CD4-positive, alpha-beta T cell (primary cell): ENCODE data around the gene KIF26A. TPM values are rescaled to one million over a fixed set of nuclear protein-coding genes. Genes with fewer than 3 reads are reported as not detected.

Experiments
- ATAC-seq: fragments of 200-7000 bp; cut with Tn5 transposase; one replicate; pipeline ENCODE4 v1.10.0; 2022; ENCODE audit warnings: mild to moderate bottlenecking; ENCODE audit not compliant: poor library complexity
- CTCF ChIA-PET: fragments of 350-600 bp; sonication (Branson Sonifier 250); formaldehyde crosslinking; loops from one replicate; lab custom pipeline; 2021; ENCODE audit warnings: antibody characterized with exemption, inconsistent platforms; lab: Charles Lee
- POLR2A ChIA-PET: fragments of 350-600 bp; sonication (Branson Sonifier 250); formaldehyde crosslinking; loops from one replicate; lab custom pipeline; 2021; ENCODE audit warnings: antibody characterized with exemption, inconsistent platforms; lab: Charles Lee
- DNase-seq, 14 experiments: peaks; one replicate each; pipeline ENCODE4 v3.0.0-alpha.2; 2013 to 2020; ENCODE audit warnings: mixed read lengths in 2 of 14
- H3K27ac ChIP-seq, 2 donors: one replicate each; pipeline versions ENCODE4 v1.5.1 to v1.7.0; 2013; ENCODE audit warnings: low read length in 2 of 2, low read depth in 1 of 2, mild to moderate bottlenecking in 1 of 2
- H3K27me3 ChIP-seq, 2 experiments: 1 replicate in 1 of 2; 2 replicates in 1 of 2; pipeline versions ENCODE4 v1.6.1 to v1.7.0; 2013; ENCODE audit warnings: low read length in 2 of 2, control low read depth in 1 of 2, mild to moderate bottlenecking in 1 of 2, moderate library complexity in 1 of 2; ENCODE audit not compliant: insufficient read depth in 2 of 2, control insufficient read depth in 1 of 2
- H3K36me3 ChIP-seq: one replicate; pipeline ENCODE4 v1.6.1; 2013; ENCODE audit warnings: low read length, control low read depth; ENCODE audit not compliant: insufficient read depth
- H3K4me1 ChIP-seq: one replicate; pipeline ENCODE4 v1.6.1; 2013; ENCODE audit warnings: low read length, control low read depth; ENCODE audit not compliant: insufficient read depth
- H3K4me3 ChIP-seq: one replicate; pipeline ENCODE4 v1.5.1; 2013; ENCODE audit warnings: mild to moderate bottlenecking, low read length, moderate library complexity
- H3K9me3 ChIP-seq, 2 experiments: 1 replicate in 1 of 2; 2 replicates in 1 of 2; pipeline versions ENCODE4 v1.6.1 to v1.7.0; 2013; ENCODE audit warnings: low read length in 2 of 2, mild to moderate bottlenecking in 2 of 2, control low read depth in 1 of 2, moderate library complexity in 1 of 2; ENCODE audit not compliant: control insufficient read depth in 1 of 2, insufficient read depth in 1 of 2
- H3K27ac Mint-ChIP-seq: one replicate; pipeline ENCODE4 v1.8.0; 2020; ENCODE audit warnings: mixed read lengths
- H3K27me3 Mint-ChIP-seq: one replicate; pipeline ENCODE4 v1.8.0; 2021; ENCODE audit warnings: mixed read lengths
- H3K36me3 Mint-ChIP-seq: one replicate; pipeline ENCODE4 v1.8.0; 2021; ENCODE audit warnings: low read depth, mixed read lengths
- H3K4me1 Mint-ChIP-seq: one replicate; pipeline ENCODE4 v1.8.0; 2021; ENCODE audit warnings: low read depth, mixed read lengths
- H3K4me3 Mint-ChIP-seq: one replicate; pipeline ENCODE4 v1.8.0; 2020; ENCODE audit warnings: mild to moderate bottlenecking, mixed read lengths
- H3K9me3 Mint-ChIP-seq: one replicate; pipeline ENCODE4 v1.8.0; 2020; ENCODE audit warnings: mixed read lengths
- intact Hi-C, 2 experiments: fragments of 100-400 bp; cut with DNase I in 1 of 2; cut with micrococcal nuclease in 1 of 2; formaldehyde crosslinking; loops; one replicate each; pipeline versions ENCODE4 v1.15.1 to v1.9.0; 2023 to 2025; cut with DNase I, micrococcal nuclease
- total RNA-seq, 174 experiments: library from RNA in 2 of 174; stranded (reverse) in 2 of 174; gene quantifications; one replicate each; pipeline ENCODE4 v1.2.3 and lab custom pipeline; 2021 to 2026
- TF ChIP-seq, protein P1 (sequence below): fragments of 200-600 bp; IDR thresholded peaks from one replicate; pipeline ENCODE4 v1.8.0; 2022; ENCODE audit warnings: antibody characterized with exemption, mild to moderate bottlenecking

The KIF26A gene
- total RNA-seq, 2 experiments from 2014 or later: 0.25 to 0.31 TPM

DNA sequence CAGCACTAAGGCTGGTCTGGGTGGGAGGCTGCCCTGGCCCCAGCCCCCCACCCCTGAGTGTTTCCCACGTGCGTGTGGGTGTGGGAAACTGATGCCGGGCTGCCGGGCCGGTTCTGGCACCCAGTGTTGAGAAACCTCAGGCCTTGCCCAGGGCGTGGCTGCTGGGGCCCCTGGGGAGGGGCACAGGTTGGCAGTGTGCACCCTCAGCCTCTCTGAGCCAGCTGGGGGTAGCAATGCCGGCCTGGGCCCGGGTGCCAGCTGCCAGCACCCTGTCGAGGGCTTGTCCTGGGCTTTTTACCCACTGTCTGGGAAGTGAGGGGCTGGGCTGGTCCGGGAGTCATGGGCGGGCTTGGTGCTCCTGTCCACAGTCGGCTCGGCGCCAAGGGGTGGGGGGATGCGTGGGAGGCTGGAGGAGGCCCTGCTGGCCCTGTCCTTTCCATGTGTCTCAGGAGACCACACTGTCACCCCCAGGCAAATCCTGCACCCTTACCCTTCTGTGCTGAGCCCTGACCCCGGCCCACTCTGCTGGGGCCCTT lies 37.2 kb upstream of the KIF26A start:
- Mint-ChIP-seq H3K4me1 (no peaks in the 10 kb centered on the region), H3K9me3 (no peaks in the 10 kb centered on the region), H3K27ac (no peak overlapping the region), H3K36me3 (no peaks in the 10 kb centered on the region), H3K4me3 (no peak overlapping the region), H3K27me3 (no peaks in the 10 kb centered on the region)
- Histone ChIP-seq H3K27ac (no peak overlapping the region), H3K27me3 (no peaks in the 10 kb centered on the region), H3K9me3 (peaks cover 0 to 7% of the 10 kb centered on the region in 2 experiments), H3K36me3 (no peaks in the 10 kb centered on the region), H3K4me1 (no peaks in the 10 kb centered on the region), H3K4me3 (no peak overlapping the region)
- TF ChIP-seq, protein P1, sequence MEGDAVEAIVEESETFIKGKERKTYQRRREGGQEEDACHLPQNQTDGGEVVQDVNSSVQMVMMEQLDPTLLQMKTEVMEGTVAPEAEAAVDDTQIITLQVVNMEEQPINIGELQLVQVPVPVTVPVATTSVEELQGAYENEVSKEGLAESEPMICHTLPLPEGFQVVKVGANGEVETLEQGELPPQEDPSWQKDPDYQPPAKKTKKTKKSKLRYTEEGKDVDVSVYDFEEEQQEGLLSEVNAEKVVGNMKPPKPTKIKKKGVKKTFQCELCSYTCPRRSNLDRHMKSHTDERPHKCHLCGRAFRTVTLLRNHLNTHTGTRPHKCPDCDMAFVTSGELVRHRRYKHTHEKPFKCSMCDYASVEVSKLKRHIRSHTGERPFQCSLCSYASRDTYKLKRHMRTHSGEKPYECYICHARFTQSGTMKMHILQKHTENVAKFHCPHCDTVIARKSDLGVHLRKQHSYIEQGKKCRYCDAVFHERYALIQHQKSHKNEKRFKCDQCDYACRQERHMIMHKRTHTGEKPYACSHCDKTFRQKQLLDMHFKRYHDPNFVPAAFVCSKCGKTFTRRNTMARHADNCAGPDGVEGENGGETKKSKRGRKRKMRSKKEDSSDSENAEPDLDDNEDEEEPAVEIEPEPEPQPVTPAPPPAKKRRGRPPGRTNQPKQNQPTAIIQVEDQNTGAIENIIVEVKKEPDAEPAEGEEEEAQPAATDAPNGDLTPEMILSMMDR: no peak
- peak in 1 of 14 experiments; percentile 0 for DNase-seq
- POLR2A ChIA-PET: no interaction called here
- intact Hi-C loops: no loop called here
- CTCF ChIA-PET: no interaction called here
- no peak for ATAC-seq

- Histone ChIP-seq H3K4me1 (no peaks in the 10 kb centered on the region), H3K9me3 (peaks cover 0 to 7% of the 10 kb centered on the region in 2 experiments), H3K4me3 (no peak overlapping the region), H3K27ac (no peak overlapping the region), H3K36me3 (no peaks in the 10 kb centered on the region), H3K27me3 (no peaks in the 10 kb centered on the region)
- CTCF ChIA-PET: no interaction called here
- Mint-ChIP-seq H3K27me3 (no peaks in the 10 kb centered on the region), H3K4me1 (no peaks in the 10 kb centered on the region), H3K9me3 (no peaks in the 10 kb centered on the region), H3K4me3 (no peak overlapping the region), H3K27ac (no peak overlapping the region), H3K36me3 (no peaks in the 10 kb centered on the region)
- TF ChIP-seq, protein P1: no peak
- DNase-seq (peak in 1 of 14 experiments; percentile 3), ATAC-seq (no peak)
- POLR2A ChIA-PET: no interaction called here
- intact Hi-C loops: no loop called here
Measured at GRCh38 chr14:104101651-104102281, 36.6 kb upstream of the KIF26A start.

- Mint-ChIP-seq H3K27ac (no peak overlapping the region), H3K9me3 (no peaks in the 10 kb centered on the region), H3K4me3 (no peak overlapping the region), H3K27me3 (no peaks in the 10 kb centered on the region), H3K36me3 (no peaks in the 10 kb centered on the region), H3K4me1 (no peaks in the 10 kb centered on the region)
- intact Hi-C loops: no loop called here
- DNase-seq (peak in 1 of 14 experiments; percentile 1), ATAC-seq (no peak)
- CTCF ChIA-PET: no interaction called here
- POLR2A ChIA-PET: no interaction called here
- TF ChIP-seq, protein P1: no peak
- Histone ChIP-seq H3K36me3 (no peaks in the 10 kb centered on the region), H3K27me3 (no peaks in the 10 kb centered on the region), H3K9me3 (peaks cover 0 to 7% of the 10 kb centered on the region in 2 experiments), H3K27ac (no peak overlapping the region), H3K4me1 (no peaks in the 10 kb centered on the region), H3K4me3 (no peak overlapping the region)
Measured at GRCh38 chr14:104102282-104102914, 36.0 kb upstream of the KIF26A start.
